Large intestine (tissue), 3 donors: ENCODE measurements around the gene L3MBTL4. TPM values are rescaled to one million over a fixed set of nuclear protein-coding genes. Genes with fewer than 3 reads are reported as not detected.

Experiments
- DNase-seq, 2 donors: peaks; one replicate each; pipeline versions ENCODE4 v3.0.0 to v3.0.0-alpha.2; 2013
- H3K27ac ChIP-seq: one replicate; pipeline ENCODE4 v1.5.1; 2013; ENCODE audit warnings: low read length
- H3K27me3 ChIP-seq: 2 replicates; pipeline ENCODE4 v1.6.1; 2013; ENCODE audit warnings: low read length; ENCODE audit not compliant: control insufficient read depth, insufficient read depth
- H3K36me3 ChIP-seq: 2 replicates; pipeline ENCODE4 v1.6.1; 2013; ENCODE audit warnings: low read length; ENCODE audit not compliant: control insufficient read depth, insufficient read depth
- H3K4me1 ChIP-seq: one replicate; pipeline ENCODE4 v1.6.1; 2013; ENCODE audit warnings: low read length; ENCODE audit not compliant: control insufficient read depth, insufficient read depth
- H3K4me3 ChIP-seq: one replicate; pipeline ENCODE4 v1.5.1; 2013; ENCODE audit warnings: low read length
- H3K9me3 ChIP-seq: one replicate; pipeline ENCODE4 v1.6.1; 2013; ENCODE audit warnings: mild to moderate bottlenecking, low read depth, low read length, moderate library complexity; ENCODE audit not compliant: control insufficient read depth
- WGBS: methylation state at CpG from one replicate; pipeline ENCODE4 v1.1.5; 2013; ENCODE audit warnings: low lambda C conversion rate; ENCODE audit not compliant: insufficient coverage; 5-methylcytosine and 5-hydroxymethylcytosine counted together
- polyA plus RNA-seq: library from polyadenylated mRNA; unstranded; fragments of 120-200 nt; gene quantifications from one replicate; pipeline ENCODE4 v1.2.1, GENCODE V29; 2013

Gene L3MBTL4
- polyA plus RNA-seq, 1 donor, result 4.0 TPM

- Histone ChIP-seq H3K27ac (no peak overlapping the region), H3K4me1 (peaks cover 4% of the 10 kb centered on the region), H3K27me3 (no peaks in the 10 kb centered on the region), H3K9me3 (no peaks in the 10 kb centered on the region), H3K36me3 (no peaks in the 10 kb centered on the region), H3K4me3 (no peak overlapping the region)
- WGBS, result no CpG with 5 or more reads among the region's 10 CpGs
- DNase-seq, result no peak
These were observed 453.4 kb downstream of the L3MBTL4 start for GRCh38 chr18:5961097-5961827.

GRCh38 chr18:5958822-5959221 is 455.9 kb downstream of the L3MBTL4 start:
- no CpG with 5 or more reads among the region's 6 CpGs for WGBS
- DNase-seq, result no peak
- Histone ChIP-seq H3K36me3 (no peaks in the 10 kb centered on the region), H3K4me1 (no peaks in the 10 kb centered on the region), H3K27ac (no peak overlapping the region), H3K9me3 (no peaks in the 10 kb centered on the region), H3K4me3 (no peak overlapping the region), H3K27me3 (no peaks in the 10 kb centered on the region)

GRCh38 chr18:5955861-5956260 is 458.9 kb downstream of the L3MBTL4 start:
- H3K36me3 ChIP-seq, result no peaks in the 10 kb centered on the region
- no peak overlapping the region for H3K4me3 ChIP-seq
- H3K9me3 ChIP-seq, result no peaks in the 10 kb centered on the region
- WGBS, result no CpG with 5 or more reads among the region's 5 CpGs
- no peaks in the 10 kb centered on the region for H3K27me3 ChIP-seq
- H3K4me1 ChIP-seq, result no peaks in the 10 kb centered on the region
- H3K27ac ChIP-seq, result no peak overlapping the region
- DNase-seq, result no peak

- Histone ChIP-seq H3K27me3 (no peaks in the 10 kb centered on the region), H3K27ac (no peak overlapping the region), H3K9me3 (no peaks in the 10 kb centered on the region), H3K4me3 (no peak overlapping the region), H3K36me3 (no peaks in the 10 kb centered on the region), H3K4me1 (no peaks in the 10 kb centered on the region)
- 81% methylated on average over 2 of the region's 4 CpGs for WGBS
- peak in 1 of 2 donors; percentile 9 for DNase-seq
These were observed 463.1 kb downstream of the L3MBTL4 start for GRCh38 chr18:5951515-5952091.

GRCh38 chr18:5948781-5949180 is 465.9 kb downstream of the L3MBTL4 start:
- no peaks in the 10 kb centered on the region for H3K9me3 ChIP-seq
- no peak overlapping the region for H3K27ac ChIP-seq
- no peaks in the 10 kb centered on the region for H3K4me1 ChIP-seq
- no peaks in the 10 kb centered on the region for H3K27me3 ChIP-seq
- DNase-seq, result no peak
- WGBS, result no CpG with 5 or more reads among the region's 1 CpG
- H3K36me3 ChIP-seq, result no peaks in the 10 kb centered on the region
- no peak overlapping the region for H3K4me3 ChIP-seq

GRCh38 chr18:5948237-5948636 is 466.5 kb downstream of the L3MBTL4 start:
- Histone ChIP-seq H3K4me1 (no peaks in the 10 kb centered on the region), H3K36me3 (no peaks in the 10 kb centered on the region), H3K9me3 (no peaks in the 10 kb centered on the region), H3K27ac (no peak overlapping the region), H3K4me3 (no peak overlapping the region), H3K27me3 (no peaks in the 10 kb centered on the region)
- WGBS, result no CpG with 5 or more reads among the region's 2 CpGs
- no peak for DNase-seq

- Histone ChIP-seq H3K27ac (no peak overlapping the region), H3K4me3 (no peak overlapping the region), H3K36me3 (no peaks in the 10 kb centered on the region), H3K9me3 (no peaks in the 10 kb centered on the region), H3K27me3 (no peaks in the 10 kb centered on the region), H3K4me1 (no peaks in the 10 kb centered on the region)
- DNase-seq, result no peak
- 95% methylated on average over 2 of the region's 3 CpGs for WGBS
These were observed 470.3 kb downstream of the L3MBTL4 start for GRCh38 chr18:5944448-5944847.

- no peaks in the 10 kb centered on the region for H3K36me3 ChIP-seq
- no peaks in the 10 kb centered on the region for H3K9me3 ChIP-seq
- no peak overlapping the region for H3K27ac ChIP-seq
- no peaks in the 10 kb centered on the region for H3K4me1 ChIP-seq
- WGBS, result no CpG with 5 or more reads among the region's 5 CpGs
- H3K27me3 ChIP-seq, result no peaks in the 10 kb centered on the region
- DNase-seq, result no peak
- no peak overlapping the region for H3K4me3 ChIP-seq
These were observed 471.2 kb downstream of the L3MBTL4 start for GRCh38 chr18:5943514-5943913.

- Histone ChIP-seq H3K4me3 (no peak overlapping the region), H3K27me3 (no peaks in the 10 kb centered on the region), H3K27ac (no peak overlapping the region), H3K36me3 (no peaks in the 10 kb centered on the region), H3K4me1 (no peaks in the 10 kb centered on the region), H3K9me3 (no peaks in the 10 kb centered on the region)
- WGBS, result no CpG with 5 or more reads among the region's 6 CpGs
- DNase-seq, result no peak
These were observed 472.1 kb downstream of the L3MBTL4 start for GRCh38 chr18:5942591-5942990.

- WGBS, result no CpG with 5 or more reads among the region's 3 CpGs
- Histone ChIP-seq H3K4me3 (no peak overlapping the region), H3K36me3 (no peaks in the 10 kb centered on the region), H3K27me3 (no peaks in the 10 kb centered on the region), H3K27ac (no peak overlapping the region), H3K4me1 (no peaks in the 10 kb centered on the region), H3K9me3 (no peaks in the 10 kb centered on the region)
- no peak for DNase-seq
These were observed 472.8 kb downstream of the L3MBTL4 start for GRCh38 chr18:5941890-5942289.
